GM18505 (cell line): Measurements from ENCODE around the gene AFM.

Source experiments
- ATAC-seq: cut with Tn5 transposase; IDR thresholded peaks from one replicate; pipeline ENCODE4 v1.9.1; 2021; ENCODE audit not compliant: unreplicated experiment
- POLR2A ChIP-seq: IDR thresholded peaks from 4 replicates; pipeline ENCODE4 v1.6.1; 2011; ENCODE audit warnings: borderline replicate concordance; ENCODE audit not compliant: insufficient read depth, insufficient read length; ENCODE audit errors: extremely low read depth

AFM gene

GRCh38 chr4:73505567-73505966 lies 24.0 kb downstream of the AFM start:
- ATAC-seq, result no peak
- TF ChIP-seq POLR2A, result no peak

- TF ChIP-seq POLR2A, result no peak
- ATAC-seq, result no peak
Observed at GRCh38 chr4:73507541-73507940, 26.0 kb downstream of the AFM start.

GRCh38 chr4:73508651-73509050 lies 27.1 kb downstream of the AFM start:
- TF ChIP-seq POLR2A, result no peak
- ATAC-seq, result no peak

GRCh38 chr4:73518340-73518739 lies 36.8 kb downstream of the AFM start:
- TF ChIP-seq POLR2A, result no peak
- no peak for ATAC-seq

GRCh38 chr4:73520821-73521220 lies 39.3 kb downstream of the AFM start:
- TF ChIP-seq POLR2A, result no peak
- ATAC-seq, result no peak

- no peak for TF ChIP-seq POLR2A
- no peak for ATAC-seq
Observed at GRCh38 chr4:73523126-73523525, 41.6 kb downstream of the AFM start.

GRCh38 chr4:73525611-73526010 lies 44.1 kb downstream of the AFM start:
- ATAC-seq, result no peak
- no peak for TF ChIP-seq POLR2A

GRCh38 chr4:73527196-73527595 lies 45.7 kb downstream of the AFM start:
- ATAC-seq, result no peak
- TF ChIP-seq POLR2A, result no peak

GRCh38 chr4:73528171-73528570 lies 46.6 kb downstream of the AFM start:
- ATAC-seq, result no peak
- no peak for TF ChIP-seq POLR2A

GRCh38 chr4:73533515-73534422 lies 52.2 kb downstream of the AFM start:
- TF ChIP-seq POLR2A, result no peak

GRCh38 chr4:73538162-73538561 lies 56.6 kb downstream of the AFM start:
- TF ChIP-seq POLR2A, result no peak
- ATAC-seq, result no peak

More at GRCh38 chr4:73533515-73534422, 52.2 kb downstream of the AFM start:
- ATAC-seq, result no peak

GRCh38 chr4:73539386-73539785 lies 57.8 kb downstream of the AFM start:
- no peak for ATAC-seq
- TF ChIP-seq POLR2A, result no peak

- no peak for TF ChIP-seq POLR2A
Observed at GRCh38 chr4:73540826-73541225, 59.3 kb downstream of the AFM start.

GRCh38 chr4:73541251-73541650 lies 59.7 kb downstream of the AFM start:
- no peak for TF ChIP-seq POLR2A
- ATAC-seq, result no peak

More at GRCh38 chr4:73540826-73541225, 59.3 kb downstream of the AFM start:
- no peak for ATAC-seq
